SH-SY5Y (cell line): ENCODE data around the gene TSFM.

Experiments
- GATA2 ChIP-seq: IDR thresholded peaks from 2 replicates; pipeline ENCODE4 v1.6.1; 2011; ENCODE audit warnings: mild to moderate bottlenecking, low read depth, low read length
- GATA3 ChIP-seq: IDR thresholded peaks from 2 replicates; pipeline ENCODE4 v1.6.1; 2011; ENCODE audit warnings: low read depth, mild to moderate bottlenecking, low read length, moderate library complexity

DNA sequence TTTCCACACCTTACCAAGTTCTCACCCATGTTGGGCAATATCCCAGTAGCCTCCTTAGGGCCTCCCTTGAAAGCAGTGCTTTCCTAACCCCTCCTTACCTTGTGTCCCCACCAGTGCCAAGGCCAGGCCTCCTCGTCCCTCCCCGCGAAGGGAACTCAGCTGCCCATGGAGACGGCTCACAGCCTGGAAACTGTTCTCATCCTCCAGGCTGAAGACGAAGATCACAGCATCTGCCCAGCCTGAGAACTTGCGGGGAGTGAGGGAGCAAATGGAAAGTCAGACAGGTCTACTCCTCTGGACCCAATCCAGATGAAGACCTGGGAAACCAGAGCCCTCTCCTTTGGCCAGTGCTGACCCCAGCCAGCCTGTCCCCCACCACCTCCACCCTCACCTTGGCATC is 48.7 kb upstream of the TSFM start:
- TF ChIP-seq GATA3, result no peak
- TF ChIP-seq GATA2, result no peak
